ENCODE data around the gene R3HDM4.

Gene R3HDM4

DNA sequence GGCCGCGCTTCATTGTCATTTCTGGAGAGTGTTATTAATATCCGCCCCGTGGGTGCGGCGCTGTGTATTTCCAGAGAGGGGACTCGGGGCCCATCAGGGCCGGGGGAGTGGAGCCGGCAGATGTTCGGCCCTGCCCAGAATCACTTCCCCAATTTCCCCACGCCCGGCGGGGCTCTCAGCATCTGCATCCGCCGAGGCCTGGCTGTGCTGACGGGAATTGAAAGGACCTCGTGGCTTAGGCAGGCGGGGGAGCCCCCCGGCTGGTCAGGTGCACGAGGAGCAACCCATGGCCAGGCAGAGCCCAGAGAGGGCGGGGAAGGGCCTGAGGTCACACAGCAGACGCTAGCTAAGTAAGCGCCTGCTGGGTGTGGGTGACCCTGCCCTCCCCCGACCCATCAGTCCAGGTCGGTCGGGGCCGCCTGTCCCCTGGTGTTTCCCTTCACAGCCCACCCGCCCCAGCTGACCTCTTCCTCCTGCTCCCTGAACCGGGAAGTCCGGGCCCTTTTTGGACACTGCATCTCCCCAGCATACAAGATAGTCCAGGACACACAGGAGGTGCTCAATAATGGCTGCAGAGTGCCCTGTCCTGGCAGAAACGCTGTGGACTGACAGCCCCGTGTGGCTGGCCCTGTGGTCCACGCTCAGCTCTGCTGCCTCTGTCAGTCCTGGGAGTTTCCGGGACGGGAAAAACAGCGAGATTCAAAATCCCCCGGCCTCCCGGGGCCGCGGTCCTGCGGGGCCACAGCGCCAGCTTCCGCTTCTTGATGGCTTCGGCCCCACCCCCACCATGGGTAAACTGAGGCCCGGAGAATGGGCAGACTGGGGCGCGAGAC is 34.9 kb upstream of the R3HDM4 start:
- in situ Hi-C loops (cut with MboI; ENCODE audit: low pct_unique_long_range_greater_than_20kb, low sequenced_read_pairs), result no loop called here
- DNase-seq, result peak; percentile 96

DNA sequence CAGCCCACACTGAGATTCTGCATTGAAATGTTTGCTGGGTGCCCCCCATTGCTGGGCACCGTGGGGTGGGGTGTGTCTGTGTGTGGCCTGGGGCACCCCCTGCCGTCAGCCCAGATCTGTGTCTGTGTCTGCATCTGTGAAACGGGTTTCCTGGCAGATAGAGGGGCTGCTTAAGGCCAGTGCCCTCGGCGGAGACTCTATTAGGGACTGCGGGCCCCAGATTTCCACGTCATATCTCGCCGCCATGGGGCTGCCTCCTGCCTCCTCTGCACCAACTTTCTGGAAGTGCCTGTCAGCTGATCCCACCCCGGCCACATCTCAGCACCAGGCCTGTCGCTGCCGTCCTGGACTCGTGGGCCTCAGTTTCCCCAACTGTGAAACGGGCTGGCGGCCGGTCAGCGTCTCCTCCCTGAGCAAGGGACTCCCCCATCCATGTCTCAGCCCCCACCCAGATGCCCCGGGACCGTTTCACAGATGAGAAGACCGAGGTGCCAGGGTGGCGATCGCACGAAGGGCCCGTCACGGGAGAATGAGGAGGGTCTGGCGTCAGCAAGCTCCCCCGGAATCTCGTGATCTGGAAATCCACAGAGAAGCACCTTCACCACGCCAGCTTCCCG is 34.2 kb upstream of the R3HDM4 start:
- in situ Hi-C loops (cut with MboI; ENCODE audit: low pct_unique_long_range_greater_than_20kb, low sequenced_read_pairs), result no loop called here
- DNase-seq, result no peak

DNA sequence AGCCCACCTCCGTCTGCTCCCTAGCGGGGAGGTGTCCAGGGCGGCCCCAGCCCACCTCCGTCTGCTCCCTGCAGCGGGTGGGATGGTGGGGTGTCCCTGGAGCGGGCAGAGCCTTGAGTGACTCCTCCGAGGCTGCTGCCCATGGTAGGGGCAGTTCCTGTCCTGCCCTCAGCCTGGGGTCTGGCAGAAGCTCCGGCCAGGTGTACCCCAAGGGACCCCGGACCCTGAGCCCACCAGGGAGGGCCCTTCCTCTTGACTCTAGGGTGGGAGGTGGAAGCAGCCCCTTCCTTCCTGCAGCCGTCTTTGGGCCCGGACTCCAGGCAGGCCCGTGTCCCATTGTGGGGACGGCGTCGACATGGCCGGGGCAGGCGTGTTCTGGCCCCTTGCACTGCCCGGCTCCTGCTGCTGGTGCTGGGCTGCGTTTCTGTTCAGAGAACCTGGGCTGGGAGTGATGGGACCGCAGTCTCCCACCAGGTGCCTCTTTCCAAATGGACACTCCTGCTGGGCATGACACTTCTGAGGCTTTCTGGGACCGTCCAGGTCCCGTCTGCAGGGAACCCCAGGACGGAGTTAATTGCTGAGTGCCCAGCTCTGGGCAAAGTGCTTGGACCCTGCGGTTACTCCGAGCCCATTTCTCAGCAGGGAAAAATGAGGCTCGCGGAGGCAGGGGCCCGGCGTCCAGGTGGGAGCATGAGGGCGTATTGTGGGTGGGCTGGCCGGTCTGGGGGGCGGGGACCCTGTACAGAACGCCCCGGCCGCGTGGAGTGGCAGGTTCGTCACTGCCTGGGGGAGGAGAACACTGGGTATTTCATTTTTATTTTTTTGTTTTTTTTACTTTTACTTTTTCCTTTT is 32.6 kb upstream of the R3HDM4 start:
- in situ Hi-C loops (cut with MboI; ENCODE audit: low pct_unique_long_range_greater_than_20kb, low sequenced_read_pairs), result no loop called here
- DNase-seq, result no peak

DNA sequence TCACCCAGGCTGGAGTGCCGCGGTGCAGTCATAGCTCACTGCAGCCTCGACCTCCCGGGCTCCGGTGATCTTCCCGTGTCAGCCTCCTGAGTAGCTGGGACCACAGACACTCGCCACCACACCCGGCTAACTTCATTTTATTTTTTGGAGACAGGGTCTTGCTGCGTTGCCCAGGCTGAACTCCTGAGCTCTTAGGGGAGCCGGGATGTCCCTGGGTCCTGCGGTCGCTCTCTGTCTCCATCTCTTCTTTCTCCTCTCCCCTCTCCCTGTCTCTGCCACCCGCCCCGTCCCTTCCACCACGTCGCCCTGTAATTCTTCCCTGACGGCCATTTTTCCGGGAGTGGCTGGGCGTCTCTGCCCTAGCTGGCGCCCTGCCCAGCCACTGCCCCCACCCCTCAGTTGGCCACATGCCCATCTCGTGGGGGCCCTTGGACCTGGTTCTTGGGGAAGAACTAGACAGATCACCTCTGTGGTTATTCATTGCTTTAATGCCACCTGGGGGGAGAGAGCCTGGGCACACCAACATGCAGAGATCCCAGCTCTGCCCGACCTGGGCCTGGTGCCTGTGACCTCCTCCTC is 31.7 kb upstream of the R3HDM4 start:
- in situ Hi-C loops (cut with MboI; ENCODE audit: low pct_unique_long_range_greater_than_20kb, low sequenced_read_pairs), result no loop called here
- no peak for DNase-seq

DNA sequence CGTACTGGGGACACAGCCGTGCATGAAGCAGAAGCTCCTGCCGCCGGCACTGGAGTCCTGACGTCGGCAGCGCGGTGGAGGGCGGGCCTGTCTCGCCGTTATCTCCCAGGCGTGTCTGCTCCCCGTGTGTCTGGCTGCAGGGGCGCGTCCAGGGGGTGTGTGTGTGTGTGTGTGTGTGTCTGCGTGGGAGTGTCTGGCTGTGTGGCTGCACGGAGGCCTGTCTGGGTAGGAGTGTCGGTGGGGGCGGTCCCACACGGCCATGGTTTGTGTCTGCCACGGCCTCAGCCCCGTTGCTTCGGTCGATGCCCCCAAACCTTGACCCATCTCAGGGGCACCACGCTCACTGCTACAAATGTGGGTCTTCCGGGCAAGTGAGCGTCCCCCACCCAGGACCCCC is 31.1 kb upstream of the R3HDM4 start:
- peak; percentile 74 for DNase-seq
- in situ Hi-C loops (cut with MboI; ENCODE audit: low pct_unique_long_range_greater_than_20kb, low sequenced_read_pairs), result no loop called here

GRCh38 chr19:943551-944170 is 30.6 kb upstream of the R3HDM4 start:
- DNase-seq, result no peak
- in situ Hi-C loops (cut with MboI; ENCODE audit: low pct_unique_long_range_greater_than_20kb, low sequenced_read_pairs), result no loop called here

DNA sequence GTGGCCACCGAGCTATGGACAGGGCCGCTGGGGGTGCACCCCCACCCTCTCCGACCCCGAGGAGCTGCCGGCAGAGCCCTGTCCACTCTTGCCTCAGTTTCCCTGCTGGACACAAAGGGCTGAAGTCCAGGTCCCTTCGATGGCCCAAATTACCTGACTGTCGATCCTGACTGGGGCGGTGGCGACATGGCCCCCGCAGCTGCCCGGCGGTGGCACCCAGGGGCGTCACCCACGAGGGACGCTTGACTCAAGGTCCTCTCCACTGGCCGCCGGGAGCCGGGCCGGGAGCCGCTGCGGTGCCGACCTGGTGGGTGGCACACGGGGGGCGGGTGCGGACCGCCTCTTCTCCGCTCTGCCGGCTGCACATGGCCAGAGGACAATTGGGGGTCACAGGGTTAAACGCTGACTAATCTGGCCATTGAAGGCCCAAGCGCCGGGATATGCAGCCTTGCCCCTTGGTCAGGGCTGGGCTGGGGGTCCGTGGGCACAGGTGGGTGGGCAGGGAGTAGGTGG is 29.2 kb upstream of the R3HDM4 start:
- no peak for DNase-seq
- in situ Hi-C loops (cut with MboI; ENCODE audit: low pct_unique_long_range_greater_than_20kb, low sequenced_read_pairs), result no loop called here

DNA sequence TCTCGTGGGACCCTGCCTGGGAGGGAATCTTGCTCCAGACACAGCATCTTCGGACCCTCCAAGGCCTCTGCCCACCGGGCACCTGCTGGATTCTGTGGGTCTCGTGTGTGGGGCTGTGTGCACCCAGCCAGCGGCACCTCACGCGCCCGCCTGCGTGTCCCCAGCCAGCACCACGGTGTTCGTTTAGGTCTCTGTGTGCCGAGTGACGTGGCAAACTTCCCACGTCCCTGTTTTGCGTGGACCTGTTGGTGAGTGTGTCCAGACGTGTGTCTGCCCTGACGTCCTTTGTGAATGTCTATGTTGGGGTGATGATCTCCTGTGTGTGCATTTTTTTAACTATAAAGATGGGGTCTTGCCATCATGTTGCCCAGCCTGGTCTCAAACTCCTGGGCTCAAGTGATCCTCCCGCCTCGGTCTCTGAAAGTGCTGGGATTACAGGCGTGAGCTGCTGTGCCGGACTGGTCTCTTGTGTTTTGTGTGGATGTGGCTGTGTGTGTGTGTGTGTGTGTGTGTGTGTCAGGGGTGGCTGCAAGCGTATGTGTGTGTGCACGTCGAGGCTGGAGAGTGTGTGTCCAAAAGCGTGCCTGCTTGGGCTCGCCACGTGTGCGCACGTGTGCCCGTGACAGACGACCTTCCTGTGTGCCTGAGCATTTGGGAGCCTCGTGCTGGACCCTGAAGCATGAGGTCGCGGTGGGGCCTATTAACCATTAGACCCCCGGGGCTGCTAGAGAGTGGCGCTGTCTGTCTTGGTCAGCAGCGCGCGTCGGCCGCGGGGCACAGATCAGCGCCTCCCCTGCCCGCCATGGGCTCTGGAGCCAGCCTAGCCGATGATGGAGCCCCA is 28.5 kb upstream of the R3HDM4 start:
- in situ Hi-C loops (cut with MboI; ENCODE audit: low pct_unique_long_range_greater_than_20kb, low sequenced_read_pairs), result no loop called here
- DNase-seq, result no peak

- in situ Hi-C loops (cut with MboI; ENCODE audit: low pct_unique_long_range_greater_than_20kb, low sequenced_read_pairs), result no loop called here
- no peak for DNase-seq
These were observed 27.7 kb upstream of the R3HDM4 start for GRCh38 chr19:940591-941291.

GRCh38 chr19:939922-940321 is 26.9 kb upstream of the R3HDM4 start:
- DNase-seq, result no peak
- in situ Hi-C loops (cut with MboI; ENCODE audit: low pct_unique_long_range_greater_than_20kb, low sequenced_read_pairs), result no loop called here

- no peak for DNase-seq
- in situ Hi-C loops (cut with MboI; ENCODE audit: low pct_unique_long_range_greater_than_20kb, low sequenced_read_pairs), result no loop called here
These were observed 26.4 kb upstream of the R3HDM4 start for GRCh38 chr19:939439-939838.

GRCh38 chr19:938233-938923 is 25.4 kb upstream of the R3HDM4 start:
- no peak for DNase-seq
- in situ Hi-C loops (cut with MboI; ENCODE audit: low pct_unique_long_range_greater_than_20kb, low sequenced_read_pairs), result no loop called here

DNA sequence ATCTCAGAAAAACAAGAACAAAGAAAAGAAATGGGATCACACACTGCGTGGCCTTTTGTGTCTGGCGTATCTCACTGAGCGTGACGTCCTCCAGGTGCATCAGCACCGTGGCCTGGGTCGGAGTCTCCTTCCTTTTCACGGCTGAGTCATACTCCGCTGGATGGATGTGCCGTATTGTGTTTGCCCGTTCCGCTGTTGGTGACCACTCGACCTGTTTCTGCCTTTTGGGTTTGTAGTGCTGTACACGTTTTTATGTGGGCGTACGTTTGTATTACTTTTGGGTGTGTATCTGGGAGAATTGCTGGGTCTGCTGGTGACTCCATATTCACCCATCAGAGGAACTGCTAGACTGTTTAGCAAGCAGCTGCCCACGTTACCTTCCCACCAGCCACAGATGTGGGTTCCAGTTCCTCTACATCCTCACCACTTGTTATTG is 24.3 kb upstream of the R3HDM4 start:
- no peak for DNase-seq
- in situ Hi-C loops (cut with MboI; ENCODE audit: low pct_unique_long_range_greater_than_20kb, low sequenced_read_pairs), result no loop called here

- in situ Hi-C loops (cut with MboI; ENCODE audit: low pct_unique_long_range_greater_than_20kb, low sequenced_read_pairs), result no loop called here
- no peak for DNase-seq
These were observed 23.1 kb upstream of the R3HDM4 start for GRCh38 chr19:936175-936546.

- DNase-seq, result no peak
- in situ Hi-C loops (cut with MboI; ENCODE audit: low pct_unique_long_range_greater_than_20kb, low sequenced_read_pairs), result no loop called here
These were observed 22.0 kb upstream of the R3HDM4 start for GRCh38 chr19:934865-935479.

- no peak for DNase-seq
- in situ Hi-C loops (cut with MboI; ENCODE audit: low pct_unique_long_range_greater_than_20kb, low sequenced_read_pairs), result no loop called here
These were observed 21.3 kb upstream of the R3HDM4 start for GRCh38 chr19:934197-934840.
